Heart left ventricle (tissue), 16 donors: ENCODE measurements around the gene ERRFI1. TPM values are rescaled to one million over a fixed set of nuclear protein-coding genes. Genes with fewer than 3 reads are reported as not detected.

ENCODE experiments used
- ATAC-seq, 4 donors: fragments of 200-7000 bp; cut with Tn5 transposase; one replicate each; pipeline ENCODE4 v1.9.1; 2020 to 2022; ENCODE audit warnings: moderate library complexity in 4 of 4, mild to moderate bottlenecking in 3 of 4, moderate number of reproducible peaks in 1 of 4
- DNase-seq, 5 donors: peaks; one replicate each; pipeline ENCODE4 v3.0.0-alpha.2; 2020
- H3K27ac ChIP-seq, 12 donors: fragments of 200-600 bp; sonication (generic) in 4 of 12; one replicate each; pipeline versions ENCODE4 v1.5.0 to v1.8.0; 2016 to 2022; ENCODE audit warnings: mild to moderate bottlenecking in 2 of 12
- H3K27me3 ChIP-seq, 9 donors: fragments of 200-600 bp; sonication (generic) in 2 of 9; one replicate each; pipeline versions ENCODE4 v1.5.1 to v1.8.0; 2016 to 2022; ENCODE audit warnings: mild to moderate bottlenecking in 3 of 9
- H3K36me3 ChIP-seq, 9 donors: fragments of 200-600 bp; sonication (generic) in 2 of 9; one replicate each; pipeline versions ENCODE4 v1.5.0 to v1.8.0; 2018 to 2022; ENCODE audit warnings: mild to moderate bottlenecking in 2 of 9
- H3K4me1 ChIP-seq, 12 donors: fragments of 200-600 bp; sonication (generic) in 4 of 12; one replicate each; pipeline versions ENCODE4 v1.5.0 to v1.8.0; 2016 to 2022; ENCODE audit warnings: mild to moderate bottlenecking in 3 of 12
- H3K4me3 ChIP-seq, 12 donors: fragments of 200-600 bp; sonication (generic) in 4 of 12; one replicate each; pipeline versions ENCODE4 v1.5.0 to v1.8.0; 2017 to 2022; ENCODE audit warnings: mild to moderate bottlenecking in 9 of 12, moderate library complexity in 4 of 12
- H3K9me3 ChIP-seq, 12 donors: fragments of 200-600 bp; sonication (generic) in 4 of 12; one replicate each; pipeline versions ENCODE4 v1.5.0 to v1.8.0; 2016 to 2022; ENCODE audit warnings: mild to moderate bottlenecking in 1 of 12
- CTCF ChIP-seq, 12 donors: fragments of 200-600 bp; sonication (generic) in 4 of 12; IDR thresholded peaks; one replicate each; pipeline versions ENCODE4 v1.5.0 to v1.8.0; 2018 to 2022; ENCODE audit warnings: antibody characterized with exemption in 12 of 12, mild to moderate bottlenecking in 5 of 12
- POLR2A ChIP-seq, 2 donors: fragments of 450-650 bp; IDR thresholded peaks; one replicate each; pipeline ENCODE4 v1.6.1; 2017; ENCODE audit warnings: antibody characterized with exemption in 2 of 2, mild to moderate bottlenecking in 2 of 2, moderate library complexity in 2 of 2
- WGBS, 4 donors: extraction: QIAGEN DNeasy Blood & Tissue Kit in 2 of 4; methylation state at CpG; one replicate each; pipeline versions ENCODE4 v1.1.5 to v1.1.7; 2013 to 2018; 5-methylcytosine and 5-hydroxymethylcytosine counted together
- intact Hi-C, 10 donors: fragments of 100-400 bp; cut with DNase I; formaldehyde crosslinking; loops; one replicate each; pipeline versions ENCODE4 v1.11.1 to v1.14.2; 2022
- polyA plus RNA-seq, 2 donors: library from polyadenylated mRNA; stranded (reverse); fragments of 200-250 nt; gene quantifications; one replicate each; pipeline ENCODE4 v1.2.3, GENCODE V29; 2013
- total RNA-seq, 9 donors: library from RNA; depleted of rRNA in 2 of 9; stranded (reverse); fragments of >200 nt in 2 of 9; fragmentation: NEBNext Ultra II Directional in 3 of 9; extraction: Animal tissue kit (Norgen Biotek cat#: 25700) in 3 of 9; gene quantifications; one replicate each; pipeline versions ENCODE4 v1.1.0 to v1.2.4, GENCODE V29; 2016 to 2023
- donor health status: ischemic (EF 13 %, LVEDD 7.1; RV severe dilation, severe dysfunction).
- donor health status: healthy with polysubstance abuse.
- donor health status: DM: no; HTN: yes; CAD: no.
- donor health status: DM: no; HTN: no; CAD: no.
- donor health status: ischemic (EF 25% LVEDD 6.9; RV normal size, moderate dysfunction).
- donor health status: ischemic (EF 25% LVEDD 5.7; RV mildly dilated, moderate dysfunction).
- donor health status: healthy.
- donor health status: DM: yes; HTN: yes; CAD: no.
- donor health status: ischemic (EF 35%, LVEDD 5.7; RV mildly dilated, moderate dysfunction).
- donor health status: nonischemic (EF 11% LVEDD 7.7; RV severe dilation, severe dysfunction).
- donor health status: DM: yes; HTN: yes; CAD: no.
- donor health status: PGD.
- donor health status: ischemic (EF 29% LVEDD 5.4; RV normal size, mild dysfunction).
- donor health status: nonischemic (EF 23%, LVEDD 6.1; RV moderate dilation, normal function).

Gene ERRFI1
- total and polyA plus RNA-seq, 11 donors, result 3.8 to 26.0 (median 12.0) TPM

DNA sequence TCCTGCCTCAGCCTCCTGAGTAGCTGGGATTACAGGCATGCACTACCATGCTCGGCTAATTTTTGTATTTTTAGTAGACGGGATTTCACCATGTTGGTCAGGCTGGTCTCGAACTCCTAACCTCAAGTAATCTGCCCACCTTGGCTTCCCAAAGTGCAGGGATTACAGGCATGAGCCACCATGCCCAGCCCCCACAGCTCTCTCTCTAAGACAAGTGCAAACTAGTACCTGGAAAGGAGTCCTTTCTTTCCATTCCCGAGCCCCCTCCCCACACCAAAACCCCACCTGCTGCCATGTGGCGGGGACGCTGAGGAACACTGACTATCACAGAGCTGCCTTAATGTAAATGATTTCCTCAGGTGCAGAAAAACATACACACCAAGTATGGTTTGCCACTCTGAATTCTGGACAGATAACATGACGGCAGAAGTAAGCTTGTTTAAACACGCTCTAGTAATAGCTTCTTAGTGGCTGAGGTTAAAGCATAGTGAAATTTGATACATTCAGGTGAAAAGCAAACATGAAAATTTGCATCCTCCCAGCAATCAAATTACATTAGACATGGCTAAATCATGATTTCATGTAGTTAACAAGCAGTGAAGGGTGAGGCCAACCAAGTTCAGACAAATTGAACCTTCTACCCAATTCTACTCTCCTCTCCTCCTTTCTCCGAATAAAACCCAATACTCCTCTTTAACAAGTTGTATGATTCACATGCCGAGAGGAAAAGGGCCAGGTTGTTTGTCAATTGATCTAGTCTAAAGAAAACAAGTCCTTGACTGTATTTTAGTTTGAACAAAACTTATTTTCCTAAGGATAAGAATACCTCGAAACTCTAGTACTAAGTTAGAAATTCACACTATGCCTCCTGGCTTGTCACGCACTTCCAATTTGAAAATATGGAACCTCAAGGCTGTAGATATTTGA lies 19.8 kb downstream of the ERRFI1 start:
- no peak for ATAC-seq

GRCh38 chr1:8004803-8005573 lies 21.1 kb downstream of the ERRFI1 start:
- DNase-seq, result peak; percentile 42 to 89 (median 85)
- peak overlapping the region in 5 of 12 donors; percentile 3 to 15 (median 6) for H3K4me3 ChIP-seq
- 9 to 16% (median 13%) methylated on average over 9 to 17 of the region's 17 CpGs for WGBS, 4 donors
- intact Hi-C loops, result no loop called here
- H3K36me3 ChIP-seq, result peaks cover 0 to 3% (median 0%) of the 10 kb centered on the region in 9 donors
- peak overlapping the region; percentile 3 to 85 (median 66) for H3K27ac ChIP-seq
- no peak for TF ChIP-seq CTCF (IDR thresholded peaks at IDR 0.05)
- peak in 1 of 2 donors; percentile 11 for TF ChIP-seq POLR2A (IDR thresholded peaks at IDR 0.05)
- no peaks in the 10 kb centered on the region for H3K9me3 ChIP-seq
- peak; percentile 84 to 95 (median 90) for ATAC-seq
- no peaks in the 10 kb centered on the region for H3K27me3 ChIP-seq
- peaks cover 5 to 27% (median 20%) of the 10 kb centered on the region in 12 donors for H3K4me1 ChIP-seq

More for the DNA sequence above, 19.8 kb downstream of the ERRFI1 start:
- Histone ChIP-seq H3K4me1 (peaks cover 5 to 27% (median 20%) of the 10 kb centered on the region in 12 donors), H3K27ac (peak overlapping the region in 5 of 12 donors; percentile 64 to 85 (median 79)), H3K27me3 (no peaks in the 10 kb centered on the region), H3K36me3 (peaks cover 0 to 9% (median 0%) of the 10 kb centered on the region in 9 donors), H3K4me3 (no peak overlapping the region), H3K9me3 (no peaks in the 10 kb centered on the region)
- 95 to 98% (median 97%) methylated on average over 12 of the region's 12 CpGs for WGBS, 4 donors
- TF ChIP-seq CTCF (IDR thresholded peaks at IDR 0.05) (no peak), POLR2A (IDR thresholded peaks at IDR 0.05) (no peak)
- intact Hi-C loops, result no loop called here
- no peak for DNase-seq

DNA sequence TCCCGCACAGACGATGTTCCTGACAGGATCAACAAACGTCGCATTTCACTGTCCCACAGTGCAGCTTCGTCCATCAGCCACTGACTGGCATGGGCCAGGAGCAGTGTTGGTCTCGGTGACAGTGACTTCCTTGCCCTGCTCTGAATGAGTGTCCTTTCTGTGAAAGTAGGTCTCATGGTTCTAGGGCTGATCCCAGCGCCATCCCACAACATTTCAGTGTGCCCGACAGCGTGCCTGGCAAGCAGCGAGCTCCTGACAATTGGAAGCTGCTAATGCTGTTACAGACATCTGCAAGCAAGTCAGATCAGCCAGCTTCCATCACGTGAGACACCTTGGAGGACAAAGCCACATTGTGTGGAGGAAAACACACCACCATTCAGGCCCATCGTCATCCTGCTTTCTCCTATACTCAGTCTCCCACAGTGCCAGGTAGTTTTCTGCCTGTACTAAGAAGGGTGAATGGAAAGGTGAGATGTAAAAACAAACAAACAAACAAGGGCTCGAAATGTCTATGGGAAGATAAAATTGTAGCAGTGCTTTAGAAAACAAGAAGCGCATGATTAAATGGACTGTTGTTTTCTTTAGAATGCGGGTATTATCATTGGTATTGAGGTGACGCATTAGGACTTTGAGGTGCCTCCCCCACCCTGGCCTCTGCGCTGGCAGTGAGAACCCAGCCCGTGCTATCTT lies 21.9 kb downstream of the ERRFI1 start:
- H3K9me3 ChIP-seq, result no peaks in the 10 kb centered on the region
- intact Hi-C loops, result no loop called here

More for the DNA sequence above, 21.9 kb downstream of the ERRFI1 start:
- no peaks in the 10 kb centered on the region for H3K27me3 ChIP-seq
- H3K4me1 ChIP-seq, result peaks cover 5 to 27% (median 20%) of the 10 kb centered on the region in 12 donors
- H3K4me3 ChIP-seq, result peak overlapping the region in 4 of 12 donors; percentile 6 to 15 (median 8)
- ATAC-seq (peak in 3 of 4 donors; percentile 4 to 12 (median 6)), DNase-seq (peak in 1 of 5 donors; percentile 30)
- 62 to 72% (median 65%) methylated on average over 18 of the region's 18 CpGs for WGBS, 4 donors
- peaks cover 0 to 3% (median 0%) of the 10 kb centered on the region in 9 donors for H3K36me3 ChIP-seq
- no peak for TF ChIP-seq CTCF (IDR thresholded peaks at IDR 0.05)
- TF ChIP-seq POLR2A (IDR thresholded peaks at IDR 0.05), result no peak
- H3K27ac ChIP-seq, result peak overlapping the region; percentile 3 to 85 (median 62)
